Measurements from ENCODE around the gene PTPRT.

- no peak for TF ChIP-seq CTCF (IDR thresholded peaks at IDR 0.05)
- TF ChIP-seq POLR2A (IDR thresholded peaks at IDR 0.05) = no peak
Observed at GRCh38 chr20:42430598-42430997, 759.1 kb downstream of the PTPRT start.
